ENCODE data around the gene HLF. TPM values are rescaled to one million over a fixed set of nuclear protein-coding genes. Genes with fewer than 3 reads are reported as not detected.
"Not testable (repeated sequence)": the region's sequence is repeated elsewhere in the genome, so short reads cannot be mapped to it uniquely, and the experiment has no call there.

Gene HLF
- total RNA-seq, 4 donors from 2014 or later = 7.7 to 14.8 (median 10.4) TPM

GRCh38 chr17:55324296-55324978 is 59.7 kb downstream of the HLF start:
- H3K9me3 ChIP-seq = no peaks in the 10 kb centered on the region
- H3K27ac ChIP-seq = no peak overlapping the region
- DNase-seq = no peak
- intact Hi-C loops (cut with DNase I; ENCODE audit: low total_unique reads) (no loop called here), in situ Hi-C loops (cut with MboI; ENCODE audit: low sequenced_read_pairs in 4 of 4) (no loop called here)
- H3K36me3 ChIP-seq = peaks cover 0 to 3% of the 10 kb centered on the region in 2 donors
- no peak overlapping the region for H3K4me3 ChIP-seq
- TF ChIP-seq CTCF (IDR thresholded peaks at IDR 0.05 in 4 of 5, conservative IDR thresholded peaks at IDR 0.05 in 1 of 5) (no peak), POLR2A (IDR thresholded peaks at IDR 0.05) (no peak)
- peaks cover 4 to 10% of the 10 kb centered on the region in 2 donors for H3K4me1 ChIP-seq
- H3K27me3 ChIP-seq = no peaks in the 10 kb centered on the region
- no peak for ATAC-seq

GRCh38 chr17:55325406-55325805 is 60.6 kb downstream of the HLF start:
- no peak for ATAC-seq
- H3K4me1 ChIP-seq = peaks cover 0 to 6% of the 10 kb centered on the region in 2 donors
- intact Hi-C loops (cut with DNase I; ENCODE audit: low total_unique reads) = no loop called here
- peaks cover 0 to 3% of the 10 kb centered on the region in 2 donors for H3K36me3 ChIP-seq
- no peak overlapping the region for H3K4me3 ChIP-seq
- no peak for TF ChIP-seq POLR2A (IDR thresholded peaks at IDR 0.05)
- no peak for TF ChIP-seq CTCF (IDR thresholded peaks at IDR 0.05 in 4 of 5, conservative IDR thresholded peaks at IDR 0.05 in 1 of 5)
- H3K27me3 ChIP-seq = no peaks in the 10 kb centered on the region
- H3K9me3 ChIP-seq = no peaks in the 10 kb centered on the region
- H3K27ac ChIP-seq = no peak overlapping the region
- DNase-seq = no peak
- in situ Hi-C loops (cut with MboI; ENCODE audit: low sequenced_read_pairs in 4 of 4) = no loop called here

GRCh38 chr17:55326030-55326429 is 61.3 kb downstream of the HLF start:
- no peaks in the 10 kb centered on the region for H3K27me3 ChIP-seq
- H3K36me3 ChIP-seq = no peaks in the 10 kb centered on the region
- H3K4me1 ChIP-seq = peaks cover 0 to 6% of the 10 kb centered on the region in 2 donors
- TF ChIP-seq CTCF (IDR thresholded peaks at IDR 0.05 in 4 of 5, conservative IDR thresholded peaks at IDR 0.05 in 1 of 5) (no peak), POLR2A (IDR thresholded peaks at IDR 0.05) (no peak)
- no peak overlapping the region for H3K4me3 ChIP-seq
- DNase-seq (no peak), ATAC-seq (no peak)
- no peak overlapping the region for H3K27ac ChIP-seq
- in situ Hi-C loops (cut with MboI; ENCODE audit: low sequenced_read_pairs in 4 of 4) (no loop called here), intact Hi-C loops (cut with DNase I; ENCODE audit: low total_unique reads) (no loop called here)
- H3K9me3 ChIP-seq = no peaks in the 10 kb centered on the region

- no peak for DNase-seq
- ATAC-seq = no peak
- no peak overlapping the region for H3K27ac ChIP-seq
- TF ChIP-seq POLR2A (IDR thresholded peaks at IDR 0.05) (no peak), CTCF (IDR thresholded peaks at IDR 0.05 in 4 of 5, conservative IDR thresholded peaks at IDR 0.05 in 1 of 5) (no peak)
- intact Hi-C loops (cut with DNase I; ENCODE audit: low total_unique reads) (no loop called here), in situ Hi-C loops (cut with MboI; ENCODE audit: low sequenced_read_pairs in 4 of 4) (no loop called here)
- no peaks in the 10 kb centered on the region for H3K9me3 ChIP-seq
- H3K4me1 ChIP-seq = no peaks in the 10 kb centered on the region
- no peaks in the 10 kb centered on the region for H3K36me3 ChIP-seq
- no peaks in the 10 kb centered on the region for H3K27me3 ChIP-seq
- H3K4me3 ChIP-seq = no peak overlapping the region
Observed at GRCh38 chr17:55327225-55328088, 62.7 kb downstream of the HLF start.

- H3K4me1 ChIP-seq; intact Hi-C loops (cut with DNase I; ENCODE audit: low total_unique reads); H3K4me3 ChIP-seq; H3K9me3 ChIP-seq; H3K36me3 ChIP-seq; DNase-seq; H3K27ac ChIP-seq; ATAC-seq; H3K27me3 ChIP-seq; in situ Hi-C loops (cut with MboI; ENCODE audit: low sequenced_read_pairs in 4 of 4): not testable (repeated sequence)
Observed at GRCh38 chr17:55328514-55328913, 63.8 kb downstream of the HLF start.

Data from gastrocnemius medialis (tissue), 4 donors.